ENCODE data around the gene GALNTL6. TPM values are rescaled to one million over a fixed set of nuclear protein-coding genes. Genes with fewer than 3 reads are reported as not detected.

GALNTL6 gene
- total RNA-seq, 2 donors from 2014 or later, result 0.71 TPM; not detected in 1

DNA sequence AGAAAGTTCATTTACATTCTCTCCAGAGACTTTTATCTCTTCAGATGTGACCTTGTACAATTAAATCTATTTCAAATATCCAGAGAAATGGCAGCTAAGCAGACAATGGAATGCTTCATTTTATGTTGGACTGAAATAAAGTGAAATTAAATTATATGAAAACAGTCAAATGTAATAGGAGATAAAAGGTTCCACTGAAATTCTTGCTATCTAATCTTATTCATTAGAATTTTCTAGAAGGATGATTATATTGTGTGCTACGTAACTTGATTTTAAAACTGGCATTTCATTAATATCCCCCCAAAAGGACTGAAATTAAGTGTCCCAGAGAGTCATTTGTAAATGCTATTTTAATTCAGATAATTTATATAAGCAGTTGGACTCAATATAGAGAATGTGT is 708.5 kb downstream of the GALNTL6 start:
- H3K27me3 Mint-ChIP-seq (ENCODE audit: insufficient read depth), result no peaks in the 10 kb centered on the region
- Histone ChIP-seq H3K27ac (ENCODE audit: low read depth, low read length) (no peak overlapping the region), H3K36me3 (ENCODE audit: control insufficient read depth, insufficient read depth, low read length) (no peaks in the 10 kb centered on the region), H3K4me3 (ENCODE audit: low read length) (no peak overlapping the region), H3K9ac (ENCODE audit: extremely low read depth, low read length, poor library complexity, severe bottlenecking) (no peak overlapping the region), H3K4me1 (ENCODE audit: control insufficient read depth, insufficient read depth, low read length) (no peaks in the 10 kb centered on the region), H3K27me3 (ENCODE audit: control insufficient read depth, insufficient read depth, low read length, poor library complexity, severe bottlenecking) (no peaks in the 10 kb centered on the region), H3K9me3 (ENCODE audit: control insufficient read depth, low read length) (no peaks in the 10 kb centered on the region)
- H3K27ac Mint-ChIP-seq, result no peak overlapping the region
- DNase-seq, result no peak
- TF ChIP-seq, protein P1, sequence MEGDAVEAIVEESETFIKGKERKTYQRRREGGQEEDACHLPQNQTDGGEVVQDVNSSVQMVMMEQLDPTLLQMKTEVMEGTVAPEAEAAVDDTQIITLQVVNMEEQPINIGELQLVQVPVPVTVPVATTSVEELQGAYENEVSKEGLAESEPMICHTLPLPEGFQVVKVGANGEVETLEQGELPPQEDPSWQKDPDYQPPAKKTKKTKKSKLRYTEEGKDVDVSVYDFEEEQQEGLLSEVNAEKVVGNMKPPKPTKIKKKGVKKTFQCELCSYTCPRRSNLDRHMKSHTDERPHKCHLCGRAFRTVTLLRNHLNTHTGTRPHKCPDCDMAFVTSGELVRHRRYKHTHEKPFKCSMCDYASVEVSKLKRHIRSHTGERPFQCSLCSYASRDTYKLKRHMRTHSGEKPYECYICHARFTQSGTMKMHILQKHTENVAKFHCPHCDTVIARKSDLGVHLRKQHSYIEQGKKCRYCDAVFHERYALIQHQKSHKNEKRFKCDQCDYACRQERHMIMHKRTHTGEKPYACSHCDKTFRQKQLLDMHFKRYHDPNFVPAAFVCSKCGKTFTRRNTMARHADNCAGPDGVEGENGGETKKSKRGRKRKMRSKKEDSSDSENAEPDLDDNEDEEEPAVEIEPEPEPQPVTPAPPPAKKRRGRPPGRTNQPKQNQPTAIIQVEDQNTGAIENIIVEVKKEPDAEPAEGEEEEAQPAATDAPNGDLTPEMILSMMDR (conservative IDR thresholded peaks at IDR 0.05), result no peak
- no peaks in the 10 kb centered on the region for H3K36me3 Mint-ChIP-seq (ENCODE audit: low read depth)
- no peak overlapping the region for H3K4me3 Mint-ChIP-seq
- H3K4me1 Mint-ChIP-seq, result no peaks in the 10 kb centered on the region
- H3K9me3 Mint-ChIP-seq, result no peaks in the 10 kb centered on the region
- WGBS, 2 experiments (ENCODE audit: insufficient coverage in 1 of 2, insufficient read length in 1 of 2), result no CpG with 5 or more reads among the region's 1 CpG

DNA sequence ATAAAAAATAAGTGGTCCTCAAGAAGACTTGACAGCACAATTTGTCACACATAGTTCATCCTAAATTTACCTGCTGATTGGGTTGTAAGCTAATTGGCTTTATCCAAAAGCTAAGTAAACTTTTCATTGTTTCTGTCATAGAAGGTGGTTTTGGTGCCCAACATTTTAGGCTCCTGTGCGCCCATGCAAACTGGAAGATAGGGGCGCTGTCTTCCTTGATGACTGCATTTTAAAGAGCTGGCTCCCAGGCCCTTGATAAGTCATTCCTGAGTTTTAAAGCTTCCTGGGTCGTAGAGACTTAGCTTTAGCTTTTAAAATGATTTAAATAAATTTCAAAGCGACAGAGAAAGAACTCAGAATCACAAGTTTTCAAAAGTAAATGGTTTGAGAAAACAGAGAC is 730.0 kb downstream of the GALNTL6 start:
- H3K27ac Mint-ChIP-seq, result no peak overlapping the region
- H3K36me3 ChIP-seq (ENCODE audit: control insufficient read depth, insufficient read depth, low read length), result no peaks in the 10 kb centered on the region
- WGBS, 2 experiments (ENCODE audit: insufficient coverage in 1 of 2, insufficient read length in 1 of 2), result 87 to 92% methylated on average over 3 to 4 of the region's 4 CpGs

DNA sequence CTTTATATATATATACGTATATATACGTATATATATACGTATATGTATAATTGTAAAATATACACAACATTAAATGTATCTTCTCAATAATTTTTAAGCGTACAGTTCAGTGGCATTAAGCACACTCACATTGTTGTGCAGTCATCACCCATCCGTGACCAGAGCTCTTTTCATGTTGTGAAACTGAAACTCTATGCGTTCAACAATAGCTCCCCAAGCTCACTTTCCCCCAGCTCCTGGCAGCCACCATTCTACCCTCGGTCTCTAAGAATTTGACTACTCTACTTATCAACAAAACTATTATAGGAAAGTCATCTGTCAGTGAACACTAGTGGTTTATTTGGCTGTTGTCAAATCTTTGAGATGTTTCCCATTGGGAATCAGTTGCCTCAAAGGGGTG is 733.6 kb downstream of the GALNTL6 start:
- Mint-ChIP-seq H3K4me1 (peaks cover 10% of the 10 kb centered on the region), H3K4me3 (no peak overlapping the region), H3K9me3 (peaks cover 3% of the 10 kb centered on the region), H3K27me3 (ENCODE audit: insufficient read depth) (no peaks in the 10 kb centered on the region), H3K36me3 (ENCODE audit: low read depth) (no peaks in the 10 kb centered on the region), H3K27ac (no peak overlapping the region)
- Histone ChIP-seq H3K36me3 (ENCODE audit: control insufficient read depth, insufficient read depth, low read length) (no peaks in the 10 kb centered on the region), H3K27me3 (ENCODE audit: control insufficient read depth, insufficient read depth, low read length, poor library complexity, severe bottlenecking) (no peaks in the 10 kb centered on the region), H3K9me3 (ENCODE audit: control insufficient read depth, low read length) (no peaks in the 10 kb centered on the region), H3K27ac (ENCODE audit: low read depth, low read length) (no peak overlapping the region), H3K9ac (ENCODE audit: extremely low read depth, low read length, poor library complexity, severe bottlenecking) (no peak overlapping the region), H3K4me3 (ENCODE audit: low read length) (no peak overlapping the region), H3K4me1 (ENCODE audit: control insufficient read depth, insufficient read depth, low read length) (no peaks in the 10 kb centered on the region)
- DNase-seq, result no peak
- 97% methylated on average over 4 of the region's 7 CpGs; no CpG with 5 or more reads in 1 of the 2 experiments for WGBS, 2 experiments (ENCODE audit: insufficient coverage in 1 of 2, insufficient read length in 1 of 2)
- TF ChIP-seq, protein P1 (conservative IDR thresholded peaks at IDR 0.05), result no peak

More for the DNA sequence above, 730.0 kb downstream of the GALNTL6 start:
- Mint-ChIP-seq H3K27me3 (ENCODE audit: insufficient read depth) (no peaks in the 10 kb centered on the region), H3K36me3 (ENCODE audit: low read depth) (no peaks in the 10 kb centered on the region), H3K4me1 (peaks cover 20% of the 10 kb centered on the region), H3K9me3 (peaks cover 3% of the 10 kb centered on the region), H3K4me3 (no peak overlapping the region)
- Histone ChIP-seq H3K9ac (ENCODE audit: extremely low read depth, low read length, poor library complexity, severe bottlenecking) (no peak overlapping the region), H3K4me3 (ENCODE audit: low read length) (no peak overlapping the region), H3K4me1 (ENCODE audit: control insufficient read depth, insufficient read depth, low read length) (peaks cover 5% of the 10 kb centered on the region), H3K9me3 (ENCODE audit: control insufficient read depth, low read length) (no peaks in the 10 kb centered on the region), H3K27ac (ENCODE audit: low read depth, low read length) (no peak overlapping the region), H3K27me3 (ENCODE audit: control insufficient read depth, insufficient read depth, low read length, poor library complexity, severe bottlenecking) (no peaks in the 10 kb centered on the region)
- TF ChIP-seq, protein P1 (conservative IDR thresholded peaks at IDR 0.05), result peak; percentile 73
- no peak for DNase-seq

All from endodermal cell (in vitro differentiated cells).